GM21390 (cell line): Measurements from ENCODE around the gene AMIGO3.
A peak's percentile ranks its signal among the peaks of the same experiment; 100 is the strongest.
"Not testable (repeated sequence)": the region's sequence is repeated elsewhere in the genome, so short reads cannot be mapped to it uniquely, and the experiment has no call there.

ENCODE experiments used
- ATAC-seq: cut with Tn5 transposase; IDR thresholded peaks from one replicate; pipeline ENCODE4 v1.9.1; 2021; ENCODE audit not compliant: unreplicated experiment

Gene AMIGO3, protein sequence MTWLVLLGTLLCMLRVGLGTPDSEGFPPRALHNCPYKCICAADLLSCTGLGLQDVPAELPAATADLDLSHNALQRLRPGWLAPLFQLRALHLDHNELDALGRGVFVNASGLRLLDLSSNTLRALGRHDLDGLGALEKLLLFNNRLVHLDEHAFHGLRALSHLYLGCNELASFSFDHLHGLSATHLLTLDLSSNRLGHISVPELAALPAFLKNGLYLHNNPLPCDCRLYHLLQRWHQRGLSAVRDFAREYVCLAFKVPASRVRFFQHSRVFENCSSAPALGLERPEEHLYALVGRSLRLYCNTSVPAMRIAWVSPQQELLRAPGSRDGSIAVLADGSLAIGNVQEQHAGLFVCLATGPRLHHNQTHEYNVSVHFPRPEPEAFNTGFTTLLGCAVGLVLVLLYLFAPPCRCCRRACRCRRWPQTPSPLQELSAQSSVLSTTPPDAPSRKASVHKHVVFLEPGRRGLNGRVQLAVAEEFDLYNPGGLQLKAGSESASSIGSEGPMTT

GRCh38 chr3:49719214-49719884, at the start of gene AMIGO3:
TSS of gene AMIGO3 (minus strand) at chr3:49719684. CDS start at chr3:49719465, 219 bp downstream.
- ATAC-seq = peak; percentile 56

GRCh38 chr3:49763981-49764380, 44.5 kb upstream of the AMIGO3 start:
- no peak for ATAC-seq

GRCh38 chr3:49761661-49762060, 42.2 kb upstream of the AMIGO3 start:
- ATAC-seq = no peak

- ATAC-seq = no peak
These were observed 39.7 kb upstream of the AMIGO3 start for GRCh38 chr3:49759226-49759625.

- no peak for ATAC-seq
These were observed 37.7 kb upstream of the AMIGO3 start for GRCh38 chr3:49757197-49757596.

DNA sequence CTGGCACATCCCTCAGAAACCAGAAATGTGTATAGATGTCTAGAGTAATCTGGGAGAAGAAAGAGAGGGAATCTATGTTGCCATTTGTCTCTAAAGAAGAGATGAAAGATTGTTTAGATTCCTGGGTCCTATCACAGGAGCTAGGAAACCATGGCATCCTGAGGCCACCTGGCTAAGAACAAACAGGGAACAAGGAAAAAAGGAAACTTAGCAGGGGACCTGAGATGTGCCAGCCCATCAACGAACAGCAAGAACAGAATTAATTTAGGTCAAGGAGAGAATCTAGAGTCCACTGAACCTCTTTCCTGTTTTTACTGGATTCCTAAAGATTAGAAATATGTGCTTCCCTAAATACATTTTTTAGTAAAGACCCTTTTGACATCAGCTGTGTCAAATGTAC, 36.6 kb upstream of the AMIGO3 start:
- ATAC-seq = no peak

GRCh38 chr3:49754536-49754935, 35.1 kb upstream of the AMIGO3 start:
- no peak for ATAC-seq

DNA sequence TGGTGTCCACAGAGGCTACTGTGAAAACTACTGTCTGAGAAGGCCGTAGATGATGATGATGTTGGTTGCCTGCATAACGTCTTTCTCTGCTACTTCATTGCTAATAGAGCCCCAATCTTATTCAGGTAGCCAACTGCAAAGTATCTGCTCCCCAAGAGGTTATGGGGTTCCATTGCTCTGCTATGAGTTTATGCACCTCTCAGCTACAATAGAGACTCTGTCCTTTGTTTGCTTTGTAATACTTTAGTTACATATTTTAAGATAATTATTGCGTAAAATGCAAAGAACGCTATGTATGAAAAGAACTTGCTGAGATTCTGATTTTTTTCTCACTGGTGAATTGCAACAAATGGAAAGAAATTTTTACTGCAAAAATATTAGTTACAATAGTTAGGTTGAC, 32.0 kb upstream of the AMIGO3 start:
- no peak for ATAC-seq

DNA sequence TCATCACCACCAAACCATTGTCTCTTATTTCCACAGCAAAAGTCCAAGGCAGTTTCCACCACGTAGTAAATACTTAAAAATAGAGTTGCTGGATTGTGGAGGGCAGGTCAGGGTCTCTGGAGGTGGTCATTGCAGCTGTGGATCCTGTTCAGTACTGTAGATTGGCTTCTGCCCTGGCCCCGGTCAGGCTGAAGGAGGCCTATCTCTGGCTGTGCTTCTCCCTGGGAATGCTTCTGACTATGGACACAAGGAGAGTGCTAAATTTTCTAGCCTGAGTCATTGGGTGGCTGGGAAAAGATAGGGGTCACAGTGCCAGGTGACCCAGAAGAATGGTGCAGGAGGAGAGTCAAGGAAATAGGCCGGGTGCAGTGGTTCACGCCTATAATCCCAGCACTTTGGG, 30.6 kb upstream of the AMIGO3 start:
- ATAC-seq = no peak

- not testable (repeated sequence) for ATAC-seq
These were observed 29.4 kb upstream of the AMIGO3 start for GRCh38 chr3:49748874-49749273.

GRCh38 chr3:49747792-49748480, 28.5 kb upstream of the AMIGO3 start:
- no peak for ATAC-seq

- ATAC-seq = no peak
These were observed 26.5 kb upstream of the AMIGO3 start for GRCh38 chr3:49745986-49746385.

GRCh38 chr3:49740427-49740826, 20.9 kb upstream of the AMIGO3 start:
- no peak for ATAC-seq

DNA sequence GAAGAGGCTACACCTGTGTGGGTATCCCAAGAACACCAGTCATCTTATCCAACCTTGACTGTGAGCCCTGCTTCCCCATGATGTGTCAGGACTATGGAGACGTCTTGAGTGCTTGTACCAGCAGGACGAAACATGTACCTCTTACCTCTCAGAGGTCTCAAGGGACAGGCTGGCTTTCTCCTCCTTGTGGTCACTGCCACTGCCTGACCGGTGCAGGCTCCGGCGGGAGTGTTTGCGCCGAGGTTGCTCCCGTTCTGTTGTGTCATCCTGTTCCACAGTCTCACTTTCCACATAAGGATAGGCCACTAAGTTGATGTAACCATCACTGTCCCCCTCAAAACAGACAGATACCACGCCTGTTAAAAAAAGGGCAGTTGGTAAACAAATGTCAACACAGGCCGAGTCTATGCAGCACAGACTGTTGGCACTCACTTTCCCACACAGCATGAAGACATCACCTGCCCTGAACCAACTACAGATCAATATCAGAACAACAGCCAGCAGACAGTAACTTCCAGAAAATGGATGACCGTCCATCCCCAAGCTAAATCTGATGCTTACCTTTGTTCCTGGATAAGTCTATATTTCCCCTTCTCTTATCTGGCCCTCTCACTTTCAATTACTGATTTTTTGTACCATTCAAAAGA, 18.7 kb upstream of the AMIGO3 start:
- ATAC-seq = no peak

GRCh38 chr3:49734752-49735151, 15.3 kb upstream of the AMIGO3 start:
- ATAC-seq = no peak

DNA sequence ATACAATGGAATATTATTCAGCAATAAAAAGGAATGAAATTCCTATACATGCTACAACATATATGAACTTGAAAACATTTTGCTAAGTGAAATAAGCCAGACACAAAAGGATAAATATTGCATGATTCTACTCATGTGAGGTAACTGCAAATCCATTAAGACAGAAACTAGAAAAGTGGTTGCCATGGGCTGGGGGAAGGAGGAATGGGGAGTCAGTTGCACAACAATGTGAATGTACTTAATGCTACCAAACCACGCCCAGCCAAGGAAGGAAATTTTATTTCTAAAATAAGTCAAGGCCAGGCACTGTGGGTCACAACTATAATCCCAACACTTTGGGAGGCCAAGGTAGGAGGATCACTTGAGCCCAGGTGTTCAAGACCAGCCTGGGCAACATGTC, 14.1 kb upstream of the AMIGO3 start:
- no peak for ATAC-seq

DNA sequence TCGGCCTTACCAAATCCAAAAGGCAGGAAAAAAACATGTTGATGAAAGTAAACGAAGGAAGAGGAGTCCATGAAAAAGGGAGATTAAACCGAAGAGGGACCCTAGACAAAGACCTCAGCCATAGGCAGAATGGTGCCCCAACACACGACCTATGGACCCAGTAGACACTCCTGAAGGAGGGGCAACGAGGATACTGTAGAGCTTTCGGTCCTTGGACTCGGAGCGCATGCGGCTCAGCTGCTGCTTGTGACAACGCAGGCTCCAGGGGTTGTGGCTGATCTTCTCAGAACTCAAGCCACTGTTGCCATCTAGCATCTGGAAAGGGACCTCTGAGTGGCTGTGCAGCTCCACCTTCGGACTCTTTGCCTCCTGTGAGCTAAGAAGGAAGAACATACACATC, 13.1 kb upstream of the AMIGO3 start:
- ATAC-seq = no peak

- ATAC-seq = no peak
These were observed 10.6 kb upstream of the AMIGO3 start for GRCh38 chr3:49729966-49730609.

- no peak for ATAC-seq
These were observed 8.5 kb upstream of the AMIGO3 start for GRCh38 chr3:49727924-49728361.

DNA sequence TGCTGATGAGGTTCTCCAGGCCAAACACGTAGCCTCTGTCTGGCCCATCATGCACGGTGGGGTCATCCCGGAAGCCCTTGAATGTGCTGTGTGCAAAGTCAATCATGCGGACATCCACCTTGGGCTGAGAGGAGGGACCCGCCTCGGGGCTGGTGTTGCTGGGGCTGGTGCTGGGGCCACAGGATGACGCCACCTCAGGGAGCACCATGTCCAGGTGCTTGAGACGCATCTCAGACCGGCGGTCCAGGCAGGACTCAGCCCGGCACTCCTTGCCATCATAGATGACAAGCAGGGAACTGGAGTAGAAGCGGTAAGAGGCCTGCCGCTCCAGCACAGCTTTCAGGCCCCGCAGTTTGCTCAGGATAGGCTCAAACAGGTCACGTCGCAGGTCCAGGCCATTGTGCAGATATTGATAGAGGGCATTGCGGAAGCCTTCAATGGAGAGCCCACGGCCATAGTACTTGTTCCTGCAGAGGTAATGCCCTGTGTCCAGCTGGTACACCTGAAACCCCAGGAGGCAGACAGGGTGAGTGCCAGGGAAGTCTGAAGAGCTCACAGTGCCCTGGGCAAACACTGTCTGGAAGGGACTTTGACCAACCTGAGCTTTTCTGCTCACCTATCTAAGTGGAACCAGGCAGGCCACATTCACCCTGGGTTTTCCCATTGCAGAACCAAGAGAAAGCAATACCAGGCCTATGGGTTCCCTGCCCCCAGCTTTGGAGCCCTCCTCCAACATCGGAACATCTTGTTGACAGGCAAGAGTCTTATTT, 7.9 kb upstream of the AMIGO3 start:
- ATAC-seq = no peak
